GM21390 (cell line): ENCODE data around the gene CHRM5.
A peak's percentile ranks its signal among the peaks of the same experiment; 100 is the strongest.

Experiments used
- ATAC-seq: cut with Tn5 transposase; IDR thresholded peaks from one replicate; pipeline ENCODE4 v1.9.1; 2021; ENCODE audit not compliant: unreplicated experiment

The CHRM5 gene

GRCh38 chr15:34078900-34079299 is 110.6 kb downstream of the CHRM5 start:
- no peak for ATAC-seq

GRCh38 chr15:34079904-34080303 is 111.6 kb downstream of the CHRM5 start:
- no peak for ATAC-seq

- no peak for ATAC-seq
Measured at GRCh38 chr15:34084086-34084485, 115.8 kb downstream of the CHRM5 start.

GRCh38 chr15:34085746-34086145 is 117.4 kb downstream of the CHRM5 start:
- ATAC-seq: no peak

GRCh38 chr15:34099914-34100313 is 131.6 kb downstream of the CHRM5 start:
- ATAC-seq: no peak

- peak; percentile 98 for ATAC-seq
Measured at GRCh38 chr15:34101366-34102174, 133.3 kb downstream of the CHRM5 start, which contains the start of the genes EMC7 and PGBD4. EMC7 (minus strand) TSS chr15:34101862; CDS start chr15:34101839, 23 bp downstream. PGBD4 (plus strand) TSS chr15:34102083; CDS start chr15:34102532, 449 bp downstream.

- no peak for ATAC-seq
Measured at GRCh38 chr15:34102175-34102925, 134.1 kb downstream of the CHRM5 start.

GRCh38 chr15:34106423-34106822 is 138.1 kb downstream of the CHRM5 start:
- ATAC-seq: no peak

GRCh38 chr15:34107315-34107714 is 139.0 kb downstream of the CHRM5 start:
- ATAC-seq: no peak

- no peak for ATAC-seq
Measured at GRCh38 chr15:34109797-34110663, 141.7 kb downstream of the CHRM5 start.

- no peak for ATAC-seq
Measured at GRCh38 chr15:34111488-34111887, 143.2 kb downstream of the CHRM5 start.

GRCh38 chr15:34114215-34114614 is 145.9 kb downstream of the CHRM5 start:
- ATAC-seq: no peak

- no peak for ATAC-seq
Measured at GRCh38 chr15:34114739-34115138, 146.4 kb downstream of the CHRM5 start.

- ATAC-seq: no peak
Measured at GRCh38 chr15:34116620-34117019, 148.3 kb downstream of the CHRM5 start.
